Measurements from ENCODE around the gene ZDHHC22. TPM values are rescaled to one million over a fixed set of nuclear protein-coding genes. Genes with fewer than 3 reads are reported as not detected.

Gene ZDHHC22
- total and polyA plus RNA-seq, 3 donors from 2014 or later = 0.84 to 3.2 (median 1.7) TPM

DNA sequence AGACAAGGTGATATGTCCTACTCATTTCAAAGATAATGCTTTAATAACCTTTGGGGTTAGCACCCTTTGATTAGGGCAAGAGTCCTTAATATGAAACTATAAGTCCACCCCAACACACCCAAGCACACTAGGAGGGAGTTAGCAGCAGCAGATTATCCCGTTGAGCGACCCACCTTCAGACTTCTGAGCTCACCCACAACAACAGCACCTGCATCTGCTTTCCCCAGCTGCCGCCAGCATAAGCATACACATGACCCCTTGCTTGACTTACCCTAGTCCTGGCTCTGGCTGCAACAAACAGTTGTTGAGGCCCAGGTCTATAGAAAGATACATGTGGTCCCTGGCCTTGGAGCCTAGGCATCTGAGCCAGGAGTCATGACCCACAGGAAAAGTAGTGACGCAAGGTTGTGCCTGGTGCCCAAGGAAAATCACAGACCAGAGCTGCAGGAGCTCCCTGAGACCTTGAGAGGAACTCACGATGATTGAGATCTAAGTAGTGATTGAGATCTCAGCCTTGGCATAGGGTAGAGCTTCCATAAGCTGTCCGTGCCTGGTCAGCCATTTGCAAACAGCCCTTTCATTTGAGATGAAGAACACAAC, 19.0 kb downstream of the ZDHHC22 start:
- intact Hi-C loops (cut with DNase I; ENCODE audit: low total_unique reads) = no loop called here
- Histone ChIP-seq H3K4me3 (no peak overlapping the region), H3K9me3 (no peaks in the 10 kb centered on the region), H3K27ac (no peak overlapping the region), H3K27me3 (no peaks in the 10 kb centered on the region), H3K4me1 (peaks cover 25% of the 10 kb centered on the region), H3K36me3 (ENCODE audit: low read depth, missing control alignments) (no peaks in the 10 kb centered on the region)
- WGBS, 2 donors = 74 to 81% methylated on average over 6 of the region's 6 CpGs
- DNase-seq = no peak
- TF ChIP-seq CTCF (IDR thresholded peaks at IDR 0.05) = no peak
- TF ChIP-seq POLR2A (IDR thresholded peaks at IDR 0.05) = no peak

DNA sequence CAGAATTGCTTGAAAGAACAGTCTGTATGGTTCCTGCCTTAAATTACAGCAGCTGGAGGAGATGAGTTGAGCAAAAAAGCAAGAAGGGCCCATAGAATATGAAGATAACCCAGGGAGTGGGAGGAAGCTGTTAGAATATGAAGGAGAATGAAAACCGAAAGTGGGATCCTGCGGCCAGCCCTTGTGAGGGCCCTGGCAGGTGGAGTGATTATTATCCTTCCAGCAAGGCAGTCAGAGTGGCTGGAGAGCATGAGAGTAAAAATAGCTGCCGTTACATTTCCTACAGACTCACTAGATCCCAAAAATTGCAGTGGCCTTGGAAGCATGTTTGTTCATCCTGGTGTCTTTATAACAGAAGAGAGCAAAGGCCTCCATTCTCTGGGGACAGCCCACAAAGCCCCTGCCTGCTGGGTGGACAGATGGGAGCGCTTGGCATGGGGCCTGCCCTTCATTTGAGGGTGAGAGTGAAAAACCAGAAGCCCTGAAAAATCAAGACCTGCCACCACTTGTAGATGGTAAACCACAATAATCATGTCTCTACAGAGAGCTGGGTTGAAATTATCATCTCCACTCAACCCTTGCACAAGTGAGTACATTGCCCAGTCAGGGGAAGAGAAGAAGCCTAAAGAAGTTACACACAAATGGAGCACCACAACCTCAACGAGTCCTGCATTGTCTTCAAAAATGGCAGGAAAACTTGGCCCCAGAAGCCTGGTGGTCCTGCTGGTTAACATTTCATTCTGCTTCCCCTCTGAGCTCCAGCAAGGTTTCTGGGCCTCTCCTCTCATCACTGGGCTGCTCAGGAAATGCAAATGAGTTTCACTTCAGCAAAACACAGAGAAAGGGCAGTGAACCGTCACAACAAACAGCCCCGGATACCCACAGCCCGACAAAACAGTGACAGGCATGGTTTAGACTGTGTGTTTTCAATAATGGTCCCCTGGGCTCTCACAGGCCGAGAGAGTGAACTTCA, 20.5 kb downstream of the ZDHHC22 start:
- H3K4me3 ChIP-seq = no peak overlapping the region
- TF ChIP-seq CTCF (IDR thresholded peaks at IDR 0.05) (no peak), POLR2A (IDR thresholded peaks at IDR 0.05) (no peak)
- no peaks in the 10 kb centered on the region for H3K36me3 ChIP-seq (ENCODE audit: low read depth, missing control alignments)
- DNase-seq = peak; percentile 53
- H3K4me1 ChIP-seq = peaks cover 25% of the 10 kb centered on the region
- peak overlapping the region; percentile 46 to 69 for H3K27ac ChIP-seq
- no peaks in the 10 kb centered on the region for H3K9me3 ChIP-seq
- 34 to 49% methylated on average over 9 of the region's 9 CpGs for WGBS, 2 donors
- intact Hi-C loops (cut with DNase I; ENCODE audit: low total_unique reads) = no loop called here
- no peaks in the 10 kb centered on the region for H3K27me3 ChIP-seq

DNA sequence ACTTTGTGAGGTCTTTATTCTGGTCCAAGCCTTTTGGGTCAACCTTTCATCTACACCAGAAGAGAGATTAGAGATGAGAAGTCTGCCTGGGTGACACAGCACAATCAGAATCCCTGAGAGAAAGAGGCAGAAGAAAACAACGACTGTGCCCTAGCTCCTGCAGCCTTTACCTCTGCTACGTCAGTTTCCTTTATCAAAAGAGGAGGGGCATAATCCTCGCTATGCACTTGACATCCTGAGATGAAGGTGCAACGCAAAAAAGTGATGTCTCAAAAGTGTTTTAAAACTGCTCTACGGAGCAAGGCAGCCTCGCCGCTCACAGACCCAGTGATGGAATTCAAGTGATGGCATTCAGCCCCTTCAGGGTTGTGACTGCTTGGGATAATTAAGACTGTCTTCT, 21.7 kb downstream of the ZDHHC22 start:
- TF ChIP-seq POLR2A (IDR thresholded peaks at IDR 0.05) (no peak), CTCF (IDR thresholded peaks at IDR 0.05) (no peak)
- Histone ChIP-seq H3K27ac (no peak overlapping the region), H3K27me3 (no peaks in the 10 kb centered on the region), H3K4me3 (no peak overlapping the region), H3K4me1 (peaks cover 20% of the 10 kb centered on the region), H3K36me3 (ENCODE audit: low read depth, missing control alignments) (no peaks in the 10 kb centered on the region), H3K9me3 (no peaks in the 10 kb centered on the region)
- intact Hi-C loops (cut with DNase I; ENCODE audit: low total_unique reads) = no loop called here
- no peak for DNase-seq
- 91 to 95% methylated on average over 7 of the region's 7 CpGs for WGBS, 2 donors

- Histone ChIP-seq H3K4me3 (no peak overlapping the region), H3K27me3 (no peaks in the 10 kb centered on the region), H3K9me3 (no peaks in the 10 kb centered on the region), H3K4me1 (peaks cover 12% of the 10 kb centered on the region), H3K36me3 (ENCODE audit: low read depth, missing control alignments) (no peaks in the 10 kb centered on the region), H3K27ac (no peak overlapping the region)
- no peak for TF ChIP-seq POLR2A (IDR thresholded peaks at IDR 0.05)
- no peak for TF ChIP-seq CTCF (IDR thresholded peaks at IDR 0.05)
- intact Hi-C loops (cut with DNase I; ENCODE audit: low total_unique reads) = no loop called here
- WGBS, 2 donors = 86 to 88% methylated on average over 2 of the region's 2 CpGs
- no peak for DNase-seq
Measured at GRCh38 chr14:77116172-77116817, 25.3 kb downstream of the ZDHHC22 start.

Measured in testis (tissue), 3 donors.